Ishikawa (cell line): ENCODE measurements around the gene INPP5B.

Experiments
- CEBPB ChIP-seq: IDR thresholded peaks from 2 replicates; pipeline ENCODE4 v1.6.1; 2012
- CREB1 ChIP-seq: IDR thresholded peaks from 2 replicates; pipeline ENCODE4 v1.6.1; 2012; ENCODE audit warnings: low read depth
- EGR1 ChIP-seq: IDR thresholded peaks from 2 replicates; pipeline ENCODE4 v1.6.1; 2012
- EP300 ChIP-seq: IDR thresholded peaks from 2 replicates; pipeline ENCODE4 v1.6.1; 2012; ENCODE audit warnings: borderline replicate concordance
- FOXM1 ChIP-seq: IDR thresholded peaks from 2 replicates; pipeline ENCODE4 v1.6.1; 2012; ENCODE audit warnings: low read depth, borderline replicate concordance
- MAX ChIP-seq: IDR thresholded peaks from 2 replicates; pipeline ENCODE4 v1.6.1; 2012
- NFIC ChIP-seq: IDR thresholded peaks from 2 replicates; pipeline ENCODE4 v1.6.1; 2012
- RAD21 ChIP-seq: IDR thresholded peaks from 2 replicates; pipeline ENCODE4 v1.6.1; 2012; ENCODE audit warnings: low read depth
- REST ChIP-seq: IDR thresholded peaks from 2 replicates; pipeline ENCODE4 v1.6.1; 2012; ENCODE audit warnings: low read depth, mild to moderate bottlenecking
- TAF1 ChIP-seq: IDR thresholded peaks from 2 replicates; pipeline ENCODE4 v1.6.1; 2012; ENCODE audit warnings: low read depth, mild to moderate bottlenecking
- TCF12 ChIP-seq: IDR thresholded peaks from 2 replicates; pipeline ENCODE4 v1.6.1; 2012; ENCODE audit warnings: low read depth
- TEAD4 ChIP-seq: IDR thresholded peaks from 2 replicates; pipeline ENCODE4 v1.6.1; 2012
- USF1 ChIP-seq: IDR thresholded peaks from 2 replicates; pipeline ENCODE4 v1.6.1; 2012
- YY1 ChIP-seq: IDR thresholded peaks from 2 replicates; pipeline ENCODE4 v1.6.1; 2012; ENCODE audit warnings: low read depth
- ZBTB7A ChIP-seq: IDR thresholded peaks from 2 replicates; pipeline ENCODE4 v1.6.1; 2012; ENCODE audit warnings: low read depth

The INPP5B gene

GRCh38 chr1:37817481-37817880, 129.4 kb downstream of the INPP5B start:
- TF ChIP-seq CEBPB (no peak), USF1 (no peak), TAF1 (no peak), ZBTB7A (no peak), FOXM1 (no peak), TEAD4 (no peak), EGR1 (no peak), YY1 (no peak), REST (no peak), NFIC (no peak), MAX (no peak), EP300 (no peak), TCF12 (no peak)

- TF ChIP-seq CREB1 (no peak), RAD21 (no peak), FOXM1 (no peak), USF1 (no peak), EP300 (no peak), TCF12 (no peak), EGR1 (no peak), YY1 (no peak)
Measured at GRCh38 chr1:37814252-37814651, 132.6 kb downstream of the INPP5B start.

GRCh38 chr1:37813529-37814145, 133.2 kb downstream of the INPP5B start:
- TF ChIP-seq REST (no peak), MAX (no peak), USF1 (no peak), TCF12 (no peak)

GRCh38 chr1:37811027-37811655, 135.7 kb downstream of the INPP5B start:
- TF ChIP-seq USF1 = no peak
- TF ChIP-seq RAD21 = peak; percentile 50
